ENCODE data around the gene DIP2C.

- TF ChIP-seq CTCF (IDR thresholded peaks at IDR 0.05): no peak
- no peak for TF ChIP-seq POLR2A (IDR thresholded peaks at IDR 0.05)
Measured at GRCh38 chr10:526651-527312, 162.7 kb downstream of the DIP2C start.

Measured in prostate gland (tissue), 2 donors.